SJCRH30 (cell line): Measurements from ENCODE around the gene DNAI1. TPM values are rescaled to one million over a fixed set of nuclear protein-coding genes. Genes with fewer than 3 reads are reported as not detected.

Experiments used
- DNase-seq, 2 experiments: peaks; one replicate each; pipeline ENCODE4 v3.0.0-alpha.2; 2015 to 2020
- H3K27ac ChIP-seq: fragments of 250-450 bp; sonication (Bioruptor Pico); 2 replicates; pipeline ENCODE4 v1.5.1; 2020; ENCODE audit warnings: mild to moderate bottlenecking, moderate library complexity
- H3K27me3 ChIP-seq: fragments of 250-450 bp; sonication (Bioruptor Pico); 2 replicates; pipeline ENCODE4 v1.5.1; 2020; ENCODE audit warnings: mild to moderate bottlenecking, moderate library complexity
- H3K36me3 ChIP-seq: fragments of 250-450 bp; sonication (Bioruptor Pico); 2 replicates; pipeline ENCODE4 v1.5.1; 2020; ENCODE audit warnings: mild to moderate bottlenecking, moderate library complexity
- H3K4me1 ChIP-seq: fragments of 250-450 bp; sonication (Bioruptor Pico); 2 replicates; pipeline ENCODE4 v1.5.1; 2020; ENCODE audit warnings: mild to moderate bottlenecking, moderate library complexity
- H3K4me3 ChIP-seq: fragments of 250-450 bp; sonication (Bioruptor Pico); 2 replicates; pipeline ENCODE4 v1.5.1; 2020; ENCODE audit warnings: mild to moderate bottlenecking, moderate library complexity
- H3K9me3 ChIP-seq: fragments of 250-450 bp; sonication (Bioruptor Pico); replicated peaks from 2 replicates; pipeline ENCODE4 v1.5.1; 2020; ENCODE audit warnings: mild to moderate bottlenecking, moderate library complexity
- total RNA-seq: library from RNA; depleted of rRNA; stranded (reverse); fragments of >200 nt; shearing (Covaris generic); gene quantifications from 2 replicates; pipeline ENCODE4 v1.2.3, GENCODE V29; 2014; rRNA removed

The DNAI1 gene
- total RNA-seq, 1 experiment from 2014 or later = 0.08 TPM

GRCh38 chr9:34570376-34570775 lies 111.8 kb downstream of the DNAI1 start:
- H3K27ac ChIP-seq = no peak overlapping the region
- no peaks in the 10 kb centered on the region for H3K27me3 ChIP-seq
- H3K9me3 ChIP-seq = no peaks in the 10 kb centered on the region
- 0 out of 2 replicates have a peak, but pooled peaks cover 2% of the 10 kb centered on the region for H3K4me1 ChIP-seq
- no peak for DNase-seq
- H3K36me3 ChIP-seq = no peaks in the 10 kb centered on the region
- H3K4me3 ChIP-seq = no peak overlapping the region

Other genes with a start within 250 kb of the DNAI1 start
- gene KIF24, start 129.5 kb upstream of the DNAI1 start, total RNA-seq = 5.9 and 6.8 TPM in 2 replicates
- gene NUDT2, start 129.2 kb upstream of the DNAI1 start, total RNA-seq = 9.4 TPM in 2 replicates
- gene MYORG, start 81.9 kb upstream of the DNAI1 start, total RNA-seq = 1.7 and 1.8 TPM in 2 replicates
- 4.7 and 4.9 TPM in 2 replicates for gene FAM219A, start 235 bp upstream of the DNAI1 start, total RNA-seq
- 0.25 TPM in 1 of 2 replicates, not detected in the other for gene ENHO, start 64.2 kb downstream of the DNAI1 start, total RNA-seq
- gene CNTFR, start 130.9 kb downstream of the DNAI1 start, total RNA-seq = 0.20 and 0.24 TPM in 2 replicates
- 13.0 and 19.0 TPM in 2 replicates for gene RPP25L, start 153.3 kb downstream of the DNAI1 start, total RNA-seq
- 58.2 and 63.6 TPM in 2 replicates for gene DCTN3, start 161.7 kb downstream of the DNAI1 start, total RNA-seq
- gene ARID3C, start 170.3 kb downstream of the DNAI1 start, total RNA-seq = 0.13 TPM in 1 of 2 replicates, not detected in the other
- 77.1 and 85.3 TPM in 2 replicates for gene SIGMAR1, start 179.0 kb downstream of the DNAI1 start, total RNA-seq
- 16.4 and 18.9 TPM in 2 replicates for gene GALT, start 187.9 kb downstream of the DNAI1 start, total RNA-seq
- gene IL11RA, start 193.4 kb downstream of the DNAI1 start, total RNA-seq = 3.2 TPM in 2 replicates
- gene CCL27, start 203.9 kb downstream of the DNAI1 start, total RNA-seq = 0.76 TPM in 1 of 2 replicates, not detected in the other
- not detected in 2 replicates for gene CCL19, start 232.5 kb downstream of the DNAI1 start, total RNA-seq